GM12878 (cell line): Measurements from ENCODE around the gene UNC45A. TPM values are rescaled to one million over a fixed set of nuclear protein-coding genes. Genes with fewer than 3 reads are reported as not detected.

Experiments
- ATAC-seq: fragments of 200-7000 bp; cut with Tn5 transposase; 3 replicates; pipeline ENCODE4 v1.9.1; 2020; ENCODE audit warnings: mild to moderate bottlenecking, moderate library complexity
- BruUV-seq: library from RNA; stranded (reverse); fragments of 400-500 nt; replicated peaks from 2 replicates; lab custom pipeline; 2021; lab: Mats Ljungman, UMichigan
- CTCF ChIA-PET: fragments of 300-600 bp; sonication (Branson Sonifier 250); formaldehyde crosslinking; extraction: SDS; loops from one replicate; lab custom pipeline; 2021; ENCODE audit warnings: inconsistent platforms; lab: Yijun Ruan, JAX
- POLR2A ChIA-PET: fragments of 350-600 bp; formaldehyde crosslinking; extraction: SDS; loops from one replicate; lab custom pipeline; 2021; ENCODE audit warnings: inconsistent platforms; lab: Charles Lee
- RAD21 ChIA-PET: fragments of 300-600 bp; sonication (Branson Sonifier 250); formaldehyde crosslinking; loops from one replicate; lab custom pipeline; 2023; ENCODE audit warnings: antibody characterized with exemption; ENCODE audit not compliant: unreplicated experiment; lab: Charles Lee
- SMC1A ChIA-PET: fragments of 300-600 bp; sonication (Branson Sonifier 250); formaldehyde crosslinking; loops from one replicate; lab custom pipeline; 2023; ENCODE audit not compliant: unreplicated experiment, uncharacterized antibody; lab: Charles Lee
- DNase-seq: peaks from one replicate; pipeline ENCODE4 v3.0.0-alpha.2; 2011; ENCODE audit warnings: low read depth, low spot score
- FAIRE-seq: peaks from 3 replicates; lab custom pipeline; 2011; peaks lifted over from hg19 to GRCh38; lab: Jason Lieb, UNC
- H2AFZ ChIP-seq: 2 replicates; pipeline ENCODE4 v1.6.0; 2011; ENCODE audit warnings: low read depth, low read length, control low read depth; ENCODE audit not compliant: control insufficient read depth
- H3K27ac ChIP-seq: 2 replicates; pipeline ENCODE4 v1.5.1; 2011; ENCODE audit warnings: control low read depth; ENCODE audit not compliant: control insufficient read depth, insufficient read depth
- H3K27me3 ChIP-seq, 2 experiments: replicated peaks in 1 of 2; 2 replicates each; pipeline versions ENCODE4 v1.6.0 to v1.6.1; 2011; ENCODE audit warnings: low read length in 1 of 2; ENCODE audit not compliant: control insufficient read depth in 2 of 2, insufficient read depth in 2 of 2
- H3K36me3 ChIP-seq, 2 experiments: 2 replicates each; pipeline ENCODE4 v1.5.1; 2011; ENCODE audit warnings: low read length in 1 of 2; ENCODE audit not compliant: control insufficient read depth in 2 of 2, insufficient read depth in 2 of 2
- H3K4me1 ChIP-seq: 2 replicates; pipeline ENCODE4 v1.6.1; 2011; ENCODE audit warnings: mild to moderate bottlenecking, low read length, moderate library complexity, mixed read lengths; ENCODE audit not compliant: control insufficient read depth, insufficient read depth
- H3K4me2 ChIP-seq: 2 replicates; pipeline ENCODE4 v1.6.0; 2011; ENCODE audit warnings: control low read depth; ENCODE audit not compliant: control insufficient read depth, insufficient read depth
- H3K4me3 ChIP-seq: fragments of 200-600 bp; sonication (generic); 2 replicates; pipeline ENCODE4 v1.5.1; 2016
- H3K79me2 ChIP-seq: 2 replicates; pipeline ENCODE4 v1.6.0; 2011; ENCODE audit warnings: low read length; ENCODE audit not compliant: control insufficient read depth, insufficient read depth
- H3K9ac ChIP-seq: 2 replicates; pipeline ENCODE4 v1.8.0; 2011; ENCODE audit warnings: low read length, control low read depth, mixed read lengths; ENCODE audit not compliant: control insufficient read depth, insufficient read depth
- H3K9me3 ChIP-seq: replicated peaks from 3 replicates; pipeline ENCODE4 v1.5.1; 2011; ENCODE audit warnings: mild to moderate bottlenecking, low read length; ENCODE audit not compliant: control insufficient read depth, insufficient read depth
- H4K20me1 ChIP-seq: 2 replicates; pipeline ENCODE4 v1.6.0; 2011; ENCODE audit not compliant: control insufficient read depth, insufficient read depth
- ATF2 ChIP-seq: IDR thresholded peaks from 2 replicates; pipeline ENCODE4 v1.6.1; 2012; ENCODE audit warnings: low read length, inconsistent platforms
- ATF7 ChIP-seq: fragments of 450-650 bp; IDR thresholded peaks from 2 replicates; pipeline ENCODE4 v1.6.1; 2016; ENCODE audit warnings: low read depth, mild to moderate bottlenecking
- CREB1 ChIP-seq: IDR thresholded peaks from 2 replicates; pipeline ENCODE4 v1.6.1; 2012; ENCODE audit warnings: low read depth, mild to moderate bottlenecking, inconsistent platforms
- DPF2 ChIP-seq: fragments of 450-650 bp; IDR thresholded peaks from 2 replicates; pipeline ENCODE4 v1.6.1; 2017; ENCODE audit warnings: mild to moderate bottlenecking
- IRF4 ChIP-seq: IDR thresholded peaks from 2 replicates; pipeline ENCODE4 v1.6.1; 2011; ENCODE audit warnings: low read depth, low read length
- MEF2A ChIP-seq: IDR thresholded peaks from 2 replicates; pipeline ENCODE4 v1.6.1; 2011; ENCODE audit warnings: low read depth, mild to moderate bottlenecking, low read length, moderate library complexity; ENCODE audit not compliant: insufficient read depth
- NBN ChIP-seq: fragments of 450-650 bp; IDR thresholded peaks from 2 replicates; pipeline ENCODE4 v1.6.1; 2016
- RELB ChIP-seq: fragments of 450-650 bp; IDR thresholded peaks from 2 replicates; pipeline ENCODE4 v1.6.1; 2017; ENCODE audit warnings: low read depth, mild to moderate bottlenecking, moderate library complexity
- SMAD5 ChIP-seq: IDR thresholded peaks from 2 replicates; pipeline ENCODE4 v1.6.1; 2016; ENCODE audit warnings: antibody characterized with exemption, low read depth
- SRF ChIP-seq, 2 experiments: IDR thresholded peaks; 2 replicates each; pipeline ENCODE4 v1.6.1; 2011; ENCODE audit warnings: low read depth in 2 of 2, low read length in 2 of 2, mild to moderate bottlenecking in 1 of 2, moderate library complexity in 1 of 2
- WRNIP1 ChIP-seq: IDR thresholded peaks from 2 replicates; pipeline ENCODE4 v1.6.1; 2011; ENCODE audit warnings: low read depth, low read length, improper control_type of control experiment, borderline replicate concordance
- YBX1 ChIP-seq: fragments of 450-650 bp; IDR thresholded peaks from 2 replicates; pipeline ENCODE4 v1.6.1; 2016; ENCODE audit warnings: antibody characterized with exemption
- WGBS: methylation state at CpG from one replicate; pipeline ENCODE4 v1.1.6; 2016; ENCODE audit warnings: low lambda C conversion rate; ENCODE audit not compliant: insufficient replicate concordance, insufficient coverage; ENCODE audit errors: missing lambda C conversion rate; 5-methylcytosine and 5-hydroxymethylcytosine counted together
- in situ Hi-C: fragments of 300-500 bp; cut with MboI; formaldehyde crosslinking; loops from 9 replicates; pipeline ENCODE4 v1.14.3; 2018; ENCODE audit warnings: mixed read lengths
- intact Hi-C: fragments of 100-400 bp; cut with micrococcal nuclease; formaldehyde crosslinking; loops from one replicate; pipeline ENCODE4 v1.14.2; 2022; ENCODE audit not compliant: unreplicated experiment
- polyA plus RNA-seq, 11 experiments: library from polyadenylated mRNA; depleted of rRNA in 4 of 11; unstranded in 6 of 11; stranded (reverse) in 5 of 11; fragments of >200 nt; fragmentation: Nextera tagmentation in 4 of 11; fragmentation: Illumina TruSeq in 1 of 11; extraction: Ambion mirVana in 4 of 11; extraction: Trizol in 1 of 11; gene quantifications; 1 replicate in 1 of 11; 2 replicates in 10 of 11; pipeline versions ENCODE4 v1.2.1 to v1.2.3, GENCODE V29; 2011 to 2016; ENCODE audit warnings: inconsistent platforms in 2 of 11, missing spikeins in 2 of 11, low read depth in 1 of 11
- total RNA-seq, 4 experiments: library from RNA; depleted of rRNA in 3 of 4; stranded (reverse); fragments of >200 nt in 3 of 4; fragmentation: Illumina TruSeq in 1 of 4; extraction: Trizol in 1 of 4; gene quantifications; 2 replicates each; pipeline versions ENCODE4 v1.2.1 to v1.2.3, GENCODE V29; 2013 to 2021
- TF ChIP-seq, protein P1 (sequence below): fragments of 450-650 bp; IDR thresholded peaks from 2 replicates; pipeline ENCODE4 v1.6.1; 2016; ENCODE audit warnings: mild to moderate bottlenecking
- TF ChIP-seq, protein P2 (sequence below): fragments of 450-650 bp; IDR thresholded peaks from 2 replicates; pipeline ENCODE4 v1.6.1; 2016; ENCODE audit warnings: mild to moderate bottlenecking

The UNC45A gene
- total and polyA plus RNA-seq, 10 of the 15 experiments (the other 5 are each of a cell fraction or from before 2014, with no cell fraction given), result 10.3 to 57.8 (median 40.5) TPM

DNA sequence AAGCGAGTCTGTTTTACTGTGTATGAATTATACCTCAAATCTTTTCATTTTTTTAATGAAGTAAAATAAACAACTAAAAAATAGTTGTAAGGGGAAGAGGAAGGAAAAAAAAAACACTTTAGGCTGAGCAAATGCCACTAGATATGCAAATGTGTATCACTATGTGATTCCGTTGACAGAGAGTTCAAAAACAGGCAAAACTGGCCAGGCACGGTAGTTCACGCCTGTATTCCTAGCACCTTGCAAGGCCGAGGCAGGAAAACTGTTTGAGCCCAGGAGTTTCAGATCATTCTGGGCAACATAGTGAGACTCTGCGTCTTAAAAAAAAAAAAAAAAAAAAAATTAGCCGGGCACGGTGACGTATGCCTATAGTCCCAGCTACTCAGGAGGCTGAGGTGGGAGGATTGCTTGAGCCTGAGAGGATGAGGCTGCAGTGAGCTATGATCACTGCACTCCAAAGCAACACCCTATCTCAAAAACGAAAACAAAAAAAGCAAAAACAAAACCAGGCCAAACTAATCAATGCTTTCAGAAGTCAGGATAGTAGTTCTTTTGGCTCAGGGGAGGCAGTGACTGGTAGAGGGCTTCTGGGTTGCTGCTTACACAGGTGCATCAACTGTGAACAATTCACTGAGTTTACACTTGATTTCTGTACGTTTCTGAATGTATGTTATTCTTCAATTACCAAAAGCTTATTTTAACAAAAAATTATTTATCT lies 51.9 kb downstream of the UNC45A start:
- 32% methylated on average over 11 of the region's 11 CpGs for WGBS
- Histone ChIP-seq H2AFZ (peak overlapping the region; percentile 63), H3K27me3 (no peaks in the 10 kb centered on the region), H3K4me3 (peak overlapping the region; percentile 51; the same call in 1 of the 2 replicates), H3K27ac (peak overlapping the region; percentile 45), H4K20me1 (no peaks in the 10 kb centered on the region), H3K9me3 (no peaks in the 10 kb centered on the region), H3K79me2 (peaks cover 82% of the 10 kb centered on the region), H3K4me2 (peak overlapping the region; percentile 88), H3K36me3 (peaks cover 5 to 8% of the 10 kb centered on the region in 2 experiments), H3K4me1 (peaks cover 36% of the 10 kb centered on the region), H3K9ac (peak overlapping the region; percentile 44)
- SMC1A ChIA-PET, result interaction anchor here (1.1 to 2.2 kb wide), 4 partner anchors 33 to 55 kb away, joined by 3 to 8 read pairs (median 5); partner anchors contain the start of genes HDDC3, RCCD1 and UNC45A
- RAD21 ChIA-PET, result interaction anchor here (1.0 to 1.6 kb wide), 5 partner anchors 18 to 57 kb away, joined by 3 to 5 read pairs (median 4); partner anchors contain the start of genes HDDC3, RCCD1 and UNC45A
- POLR2A ChIA-PET, result interaction anchor here (0.6 to 4.5 kb wide), 5 partner anchors 10 to 460 kb away, joined by 3 to 26 read pairs (median 4); partner anchors contain the start of genes RCCD1, UNC45A and VPS33B
- ATAC-seq, result peak; percentile 75
- in situ Hi-C loops, result loop anchor here (25.0 kb wide), 1 partner anchor 2000 kb away; no protein-coding TSS in a partner anchor
- BruUV-seq, result no TSS peak
- no peak for DNase-seq
- TF ChIP-seq, protein P1, sequence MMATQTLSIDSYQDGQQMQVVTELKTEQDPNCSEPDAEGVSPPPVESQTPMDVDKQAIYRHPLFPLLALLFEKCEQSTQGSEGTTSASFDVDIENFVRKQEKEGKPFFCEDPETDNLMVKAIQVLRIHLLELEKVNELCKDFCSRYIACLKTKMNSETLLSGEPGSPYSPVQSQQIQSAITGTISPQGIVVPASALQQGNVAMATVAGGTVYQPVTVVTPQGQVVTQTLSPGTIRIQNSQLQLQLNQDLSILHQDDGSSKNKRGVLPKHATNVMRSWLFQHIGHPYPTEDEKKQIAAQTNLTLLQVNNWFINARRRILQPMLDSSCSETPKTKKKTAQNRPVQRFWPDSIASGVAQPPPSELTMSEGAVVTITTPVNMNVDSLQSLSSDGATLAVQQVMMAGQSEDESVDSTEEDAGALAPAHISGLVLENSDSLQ, result no peak
- TF ChIP-seq ATF7, result peak; percentile 73
- TF ChIP-seq MEF2A, result no peak
- peak; percentile 60 for TF ChIP-seq NBN
- peak; percentile 57; the same call in 1 of the 2 replicates for TF ChIP-seq ATF2
- TF ChIP-seq, protein P2, sequence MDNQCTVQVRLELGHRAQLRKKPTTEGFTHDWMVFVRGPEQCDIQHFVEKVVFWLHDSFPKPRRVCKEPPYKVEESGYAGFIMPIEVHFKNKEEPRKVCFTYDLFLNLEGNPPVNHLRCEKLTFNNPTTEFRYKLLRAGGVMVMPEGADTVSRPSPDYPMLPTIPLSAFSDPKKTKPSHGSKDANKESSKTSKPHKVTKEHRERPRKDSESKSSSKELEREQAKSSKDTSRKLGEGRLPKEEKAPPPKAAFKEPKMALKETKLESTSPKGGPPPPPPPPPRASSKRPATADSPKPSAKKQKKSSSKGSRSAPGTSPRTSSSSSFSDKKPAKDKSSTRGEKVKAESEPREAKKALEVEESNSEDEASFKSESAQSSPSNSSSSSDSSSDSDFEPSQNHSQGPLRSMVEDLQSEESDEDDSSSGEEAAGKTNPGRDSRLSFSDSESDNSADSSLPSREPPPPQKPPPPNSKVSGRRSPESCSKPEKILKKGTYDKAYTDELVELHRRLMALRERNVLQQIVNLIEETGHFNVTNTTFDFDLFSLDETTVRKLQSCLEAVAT, result peak; percentile 99
- no peak for TF ChIP-seq DPF2
- TF ChIP-seq CREB1, result 0 out of 2 replicates have a peak, but pooled peaks have one; percentile 17
- peak in 1 of 2 experiments; percentile 80; a peak in 2 of 4 replicates for TF ChIP-seq SRF (IDR thresholded peaks at IDR 0.05; ENCODE audit: low read depth in 2 of 2, low read length in 2 of 2)
- TF ChIP-seq RELB, result 0 out of 2 replicates have a peak, but pooled peaks have one; percentile 15
- TF ChIP-seq SMAD5, result no peak
- TF ChIP-seq YBX1, result no peak
- 0 out of 2 replicates have a peak, but pooled peaks have one; percentile 22 for TF ChIP-seq WRNIP1
- TF ChIP-seq IRF4, result 0 out of 2 replicates have a peak, but pooled peaks have one; percentile 40
- intact Hi-C loops, result loop anchor here (10.0 kb wide), 1 partner anchor 288 kb away; no protein-coding TSS in a partner anchor
- FAIRE-seq, result no peak
- CTCF ChIA-PET, result interaction anchor here (1.0 to 4.0 kb wide), 5 partner anchors 30 to 54 kb away, joined by 3 to 23 read pairs (median 9); partner anchors contain the start of genes HDDC3, RCCD1 and VPS33B
